SK-N-SH (cell line): ENCODE results near the gene FGFBP2. TPM values are rescaled to one million over a fixed set of nuclear protein-coding genes. Genes with fewer than 3 reads are reported as not detected.

Source experiments
- CTCF ChIA-PET: fragments of 300-600, 350-600 bp; formaldehyde crosslinking; extraction: SDS; loops from one replicate; lab custom pipeline; 2021; lab: Yijun Ruan, JAX
- POLR2A ChIA-PET: fragments of 350-600 bp; sonication (Branson Sonifier 250); formaldehyde crosslinking; extraction: SDS; loops from one replicate; lab custom pipeline; 2020; ENCODE audit warnings: antibody characterized with exemption, inconsistent platforms; lab: Yijun Ruan, JAX
- DNase-seq: peaks from one replicate; pipeline ENCODE4 v3.0.0; 2012
- H2AFZ ChIP-seq: fragments of 200-600 bp; sonication (generic); 2 replicates; pipeline ENCODE4 v1.8.1; 2016; ENCODE audit warnings: antibody characterized with exemption, mild to moderate bottlenecking, low read depth
- H3F3A ChIP-seq: fragments of 200-600 bp; sonication (generic); replicated peaks from 2 replicates; pipeline ENCODE3; 2016; ENCODE audit warnings: antibody characterized with exemption, mild to moderate bottlenecking; ENCODE audit not compliant: insufficient read depth
- H3K27ac ChIP-seq, 2 experiments: fragments of 200-500 bp in 1 of 2; fragments of 200-600 bp in 1 of 2; sonication (Bioruptor generic) in 1 of 2; sonication (generic), shearing (Covaris generic) in 1 of 2; 2 replicates each; pipeline versions ENCODE4 v1.5.1 to v1.6.1; 2014 to 2016; ENCODE audit warnings: low read depth in 2 of 2, inconsistent platforms in 1 of 2, low read length in 1 of 2, mild to moderate bottlenecking in 1 of 2, mixed read lengths in 1 of 2
- H3K27me3 ChIP-seq: fragments of 200-600 bp; sonication (generic), shearing (Covaris generic); 2 replicates; pipeline ENCODE4 v1.6.1; 2016; ENCODE audit warnings: mixed run types; ENCODE audit not compliant: insufficient read depth
- H3K36me3 ChIP-seq, 2 experiments: fragments of 200-500 bp in 1 of 2; fragments of 200-600 bp in 1 of 2; sonication (Bioruptor generic) in 1 of 2; sonication (generic) in 1 of 2; replicated peaks in 1 of 2; 2 replicates each; pipeline versions ENCODE3 to v1.5.1; 2014 to 2016; ENCODE audit warnings: low read length in 1 of 2, mild to moderate bottlenecking in 1 of 2; ENCODE audit not compliant: insufficient read depth in 2 of 2, control insufficient read depth in 1 of 2
- H3K4me1 ChIP-seq, 2 experiments: fragments of 200-500 bp in 1 of 2; fragments of 200-600 bp in 1 of 2; sonication (Bioruptor generic) in 1 of 2; sonication (generic), shearing (Covaris generic) in 1 of 2; 2 replicates each; pipeline versions ENCODE4 v1.5.1 to v1.6.1; 2014 to 2016; ENCODE audit warnings: low read depth in 1 of 2, low read length in 1 of 2, mixed run types in 1 of 2; ENCODE audit not compliant: insufficient read depth in 2 of 2, control insufficient read depth in 1 of 2
- H3K4me2 ChIP-seq: fragments of 200-600 bp; sonication (generic), shearing (Covaris generic); 2 replicates; pipeline ENCODE4 v1.6.1; 2017; ENCODE audit warnings: mixed run types
- H3K4me3 ChIP-seq, 2 experiments: fragments of 200-500 bp in 1 of 2; fragments of 200-600 bp in 1 of 2; sonication (Bioruptor generic) in 1 of 2; sonication (generic), shearing (Covaris generic) in 1 of 2; 2 replicates each; pipeline versions ENCODE4 v1.5.1 to v1.8.1; 2014 to 2016; ENCODE audit warnings: low read depth in 2 of 2, inconsistent platforms in 1 of 2, low read length in 1 of 2, mild to moderate bottlenecking in 1 of 2, mixed read lengths in 1 of 2, moderate library complexity in 1 of 2
- H3K79me2 ChIP-seq: fragments of 200-600 bp; sonication (generic); 2 replicates; pipeline ENCODE4 v1.8.1; 2017; ENCODE audit warnings: mild to moderate bottlenecking; ENCODE audit not compliant: insufficient read depth
- H3K9ac ChIP-seq: fragments of 200-600 bp; sonication (generic); 2 replicates; pipeline ENCODE4 v1.6.1; 2017; ENCODE audit warnings: mixed run types
- H3K9me2 ChIP-seq: fragments of 200-600 bp; sonication (generic); 2 replicates; pipeline ENCODE4 v1.6.1; 2017; ENCODE audit warnings: mixed run types
- H3K9me3 ChIP-seq: fragments of 200-600 bp; sonication (generic); 2 replicates; pipeline ENCODE4 v1.6.1; 2017; ENCODE audit warnings: mixed run types, mild to moderate bottlenecking, moderate library complexity
- H4K20me1 ChIP-seq: fragments of 200-600 bp; sonication (generic); 2 replicates; pipeline ENCODE4 v1.6.1; 2017; ENCODE audit warnings: mild to moderate bottlenecking, mixed run types; ENCODE audit not compliant: insufficient read depth
- FOSL2 ChIP-seq: IDR thresholded peaks from 2 replicates; pipeline ENCODE4 v1.4.0; 2012; ENCODE audit warnings: low read depth, mild to moderate bottlenecking, moderate library complexity, borderline replicate concordance
- FOXM1 ChIP-seq: IDR thresholded peaks from 2 replicates; pipeline ENCODE4 v1.4.0; 2012; ENCODE audit warnings: low read depth, mild to moderate bottlenecking
- MXI1 ChIP-seq: IDR thresholded peaks from 2 replicates; pipeline ENCODE4 v1.6.1; 2012; ENCODE audit warnings: mild to moderate bottlenecking, low read depth, low read length, improper control_type of control experiment
- NFIC ChIP-seq: IDR thresholded peaks from 2 replicates; pipeline ENCODE4 v1.4.0; 2012; ENCODE audit warnings: borderline replicate concordance
- POLR2AphosphoS5 ChIP-seq: IDR thresholded peaks from 2 replicates; pipeline ENCODE4 v1.6.1; 2012; ENCODE audit warnings: low read depth, low read length
- TAF1 ChIP-seq: IDR thresholded peaks from 2 replicates; pipeline ENCODE4 v1.6.1; 2012; ENCODE audit warnings: low read depth, mild to moderate bottlenecking, low read length, moderate library complexity, borderline replicate concordance
- TCF12 ChIP-seq: IDR thresholded peaks from 2 replicates; pipeline ENCODE4 v1.4.0; 2012
- TEAD4 ChIP-seq: IDR thresholded peaks from 2 replicates; pipeline ENCODE4 v1.4.0; 2012; ENCODE audit warnings: mild to moderate bottlenecking, borderline replicate concordance; ENCODE audit not compliant: insufficient read depth
- YY1 ChIP-seq: IDR thresholded peaks from 2 replicates; pipeline ENCODE4 v1.4.0; 2012; ENCODE audit warnings: low read depth, mild to moderate bottlenecking
- WGBS: methylation state at CpG from one replicate; pipeline ENCODE4 v1.1.6; 2017; ENCODE audit warnings: low lambda C conversion rate; 5-methylcytosine and 5-hydroxymethylcytosine counted together
- polyA plus RNA-seq, 3 experiments: library from polyadenylated mRNA; depleted of rRNA; stranded (reverse); fragments of >200 nt; gene quantifications; 2 replicates each; pipeline ENCODE4 v1.2.3, GENCODE V29; 2012
- TF ChIP-seq, protein P1 (sequence below): IDR thresholded peaks from 2 replicates; pipeline ENCODE4 v1.4.0; 2012; ENCODE audit warnings: low read depth, borderline replicate concordance
- TF ChIP-seq, protein P2 (sequence below): fragments of 150-350 bp; IDR thresholded peaks from 2 replicates; pipeline ENCODE4 v1.6.1; 2017; ENCODE audit warnings: antibody characterized with exemption, low read length, low read depth, borderline replicate concordance

The FGFBP2 gene
- polyA plus RNA-seq, 1 of the 3 experiments (the other 2 are of a cell fraction) = 0.62 TPM

DNA sequence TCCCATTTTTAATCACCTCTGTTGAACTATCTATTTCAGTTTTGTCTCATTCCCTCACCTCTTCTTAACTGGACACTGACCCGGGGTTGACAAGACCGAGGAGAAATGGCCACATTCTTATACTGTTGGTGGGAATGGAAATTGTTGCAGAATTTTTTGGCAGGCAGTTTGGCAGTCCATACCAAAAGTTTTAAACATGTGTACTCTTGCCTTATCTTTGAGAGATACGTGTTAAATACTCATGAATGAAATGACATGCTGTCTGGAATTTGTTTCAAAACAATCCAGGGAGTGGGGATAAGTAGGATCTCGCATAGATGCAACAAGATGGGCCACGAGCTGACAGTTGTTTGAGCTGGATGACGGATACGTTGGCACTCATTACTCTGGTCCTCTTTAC lies 36.5 kb downstream of the FGFBP2 start:
- H3K27ac ChIP-seq = no peak overlapping the region
- H3K9me2 ChIP-seq = no peaks in the 10 kb centered on the region
- H3K36me3 ChIP-seq = no peaks in the 10 kb centered on the region
- H3K9ac ChIP-seq = no peak overlapping the region
- no peaks in the 10 kb centered on the region for H3K27me3 ChIP-seq
- DNase-seq = no peak
- TF ChIP-seq YY1 = no peak
- no peak for TF ChIP-seq TEAD4
- no peak for TF ChIP-seq TCF12
- TF ChIP-seq, protein P1, sequence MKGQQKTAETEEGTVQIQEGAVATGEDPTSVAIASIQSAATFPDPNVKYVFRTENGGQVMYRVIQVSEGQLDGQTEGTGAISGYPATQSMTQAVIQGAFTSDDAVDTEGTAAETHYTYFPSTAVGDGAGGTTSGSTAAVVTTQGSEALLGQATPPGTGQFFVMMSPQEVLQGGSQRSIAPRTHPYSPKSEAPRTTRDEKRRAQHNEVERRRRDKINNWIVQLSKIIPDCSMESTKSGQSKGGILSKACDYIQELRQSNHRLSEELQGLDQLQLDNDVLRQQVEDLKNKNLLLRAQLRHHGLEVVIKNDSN = no peak
- no peak for TF ChIP-seq NFIC
- no peak for TF ChIP-seq POLR2AphosphoS5
- no peak for TF ChIP-seq TAF1
- TF ChIP-seq, protein P2, sequence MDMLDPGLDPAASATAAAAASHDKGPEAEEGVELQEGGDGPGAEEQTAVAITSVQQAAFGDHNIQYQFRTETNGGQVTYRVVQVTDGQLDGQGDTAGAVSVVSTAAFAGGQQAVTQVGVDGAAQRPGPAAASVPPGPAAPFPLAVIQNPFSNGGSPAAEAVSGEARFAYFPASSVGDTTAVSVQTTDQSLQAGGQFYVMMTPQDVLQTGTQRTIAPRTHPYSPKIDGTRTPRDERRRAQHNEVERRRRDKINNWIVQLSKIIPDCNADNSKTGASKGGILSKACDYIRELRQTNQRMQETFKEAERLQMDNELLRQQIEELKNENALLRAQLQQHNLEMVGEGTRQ = no peak
- ChIA-PET POLR2A (no interaction called here), CTCF (interaction anchor here (0.7 to 5.4 kb wide), 3 partner anchors 44 to 119 kb away, joined by 3 to 19 read pairs (median 4); no protein-coding TSS in a partner anchor)
- H3K4me1 ChIP-seq = peaks cover under 1 to 6% of the 10 kb centered on the region in 2 experiments; a peak in 2 of 4 replicates
- H2AFZ ChIP-seq = no peak overlapping the region
- H3K4me3 ChIP-seq = no peak overlapping the region
- no peaks in the 10 kb centered on the region for H4K20me1 ChIP-seq
- no peaks in the 10 kb centered on the region for H3F3A ChIP-seq
- no peaks in the 10 kb centered on the region for H3K79me2 ChIP-seq
- no peak overlapping the region for H3K4me2 ChIP-seq
- no peaks in the 10 kb centered on the region for H3K9me3 ChIP-seq
- 88% methylated on average over 7 of the region's 7 CpGs for WGBS

DNA sequence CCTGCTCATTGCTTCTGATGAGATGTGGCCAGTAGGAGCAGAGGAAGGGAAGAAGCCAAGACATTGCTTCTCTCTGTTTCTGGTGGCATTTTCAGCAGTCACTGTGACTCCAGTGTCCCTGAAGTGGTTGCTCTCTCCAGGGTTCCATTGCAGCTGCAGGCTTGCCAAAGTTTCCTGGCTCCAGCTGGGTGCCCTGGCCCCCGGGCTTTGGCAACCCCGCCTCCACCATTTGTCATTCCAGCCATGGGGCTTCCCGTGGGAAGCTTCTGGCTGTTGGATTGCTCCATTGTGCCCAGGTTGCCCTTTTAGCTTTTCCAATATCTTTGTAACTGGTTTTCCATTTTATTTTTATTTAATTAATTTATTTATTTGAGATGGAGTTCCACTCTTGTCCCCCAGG lies 37.1 kb downstream of the FGFBP2 start:
- H3K9ac ChIP-seq = no peak overlapping the region
- 88% methylated on average over 3 of the region's 3 CpGs for WGBS
- no peaks in the 10 kb centered on the region for H3K9me3 ChIP-seq
- H3F3A ChIP-seq = peaks cover 3% of the 10 kb centered on the region
- no peak overlapping the region for H2AFZ ChIP-seq
- peaks cover 2 to 6% of the 10 kb centered on the region in 2 experiments; a peak in 2 of 4 replicates for H3K4me1 ChIP-seq
- POLR2A ChIA-PET = no interaction called here
- H3K36me3 ChIP-seq = no peaks in the 10 kb centered on the region
- H3K4me2 ChIP-seq = no peak overlapping the region
- CTCF ChIA-PET = interaction anchor here (0.9 to 5.4 kb wide), 4 partner anchors 9 to 75 kb away, joined by 3 to 19 read pairs (median 4); no protein-coding TSS in a partner anchor
- no peak for DNase-seq
- no peaks in the 10 kb centered on the region for H3K79me2 ChIP-seq
- H3K27ac ChIP-seq = no peak overlapping the region
- no peaks in the 10 kb centered on the region for H3K27me3 ChIP-seq
- no peaks in the 10 kb centered on the region for H3K9me2 ChIP-seq
- TF ChIP-seq MXI1 (no peak), FOXM1 (no peak), POLR2AphosphoS5 (no peak), TEAD4 (no peak), TAF1 (no peak), FOSL2 (no peak)
- H4K20me1 ChIP-seq = no peaks in the 10 kb centered on the region
- H3K4me3 ChIP-seq = no peak overlapping the region
